ENCODE results near the gene ANXA6. TPM values are rescaled to one million over a fixed set of nuclear protein-coding genes. Genes with fewer than 3 reads are reported as not detected.

The ANXA6 gene
- total RNA-seq, 1 donor from 2014 or later: 320 TPM

DNA sequence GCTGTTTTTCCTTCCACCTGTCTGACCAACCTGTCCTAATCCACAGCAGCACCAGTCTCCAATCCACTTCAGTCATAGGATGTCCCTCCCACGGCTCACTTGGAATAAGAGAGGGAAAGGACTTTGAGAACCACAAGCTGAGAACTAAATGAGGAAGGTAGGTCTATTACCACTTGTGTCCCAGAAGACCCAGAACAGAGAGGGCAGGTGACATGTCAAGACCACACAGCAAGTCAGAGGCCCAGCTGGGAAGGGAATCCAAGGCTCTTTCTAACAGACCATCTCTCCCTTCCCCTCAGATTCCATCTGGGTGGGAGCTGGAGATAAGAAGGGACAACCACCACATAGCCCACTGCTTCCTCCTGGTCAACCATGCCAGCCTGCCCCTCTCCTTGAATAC lies 14.6 kb downstream of the ANXA6 start:
- Mint-ChIP-seq H3K4me1 (ENCODE audit: low read depth, unreplicated experiment) (peaks cover 29% of the 10 kb centered on the region), H3K4me3 (ENCODE audit: unreplicated experiment) (no peak overlapping the region), H3K27ac (ENCODE audit: unreplicated experiment) (no peak overlapping the region), H3K9me3 (ENCODE audit: unreplicated experiment) (peaks cover 3% of the 10 kb centered on the region), H3K36me3 (ENCODE audit: low read depth, unreplicated experiment) (peaks cover 46% of the 10 kb centered on the region), H3K27me3 (ENCODE audit: low read depth, unreplicated experiment) (no peaks in the 10 kb centered on the region)
- H3K36me3 ChIP-seq (ENCODE audit: insufficient read depth, low read length): peaks cover 46% of the 10 kb centered on the region
- H3K4me1 ChIP-seq (ENCODE audit: insufficient read depth, low read length): peaks cover 8% of the 10 kb centered on the region
- FAIRE-seq (no peak), DNase-seq (ENCODE audit: low read depth) (no peak)
- no peak overlapping the region for H3K27ac ChIP-seq (ENCODE audit: low read depth, low read length)
- no peak overlapping the region for H3K9ac ChIP-seq (ENCODE audit: low read length)
- no peak for TF ChIP-seq EZH2 (IDR thresholded peaks at IDR 0.05; ENCODE audit: insufficient read depth, low read length)
- TF ChIP-seq, protein P1, sequence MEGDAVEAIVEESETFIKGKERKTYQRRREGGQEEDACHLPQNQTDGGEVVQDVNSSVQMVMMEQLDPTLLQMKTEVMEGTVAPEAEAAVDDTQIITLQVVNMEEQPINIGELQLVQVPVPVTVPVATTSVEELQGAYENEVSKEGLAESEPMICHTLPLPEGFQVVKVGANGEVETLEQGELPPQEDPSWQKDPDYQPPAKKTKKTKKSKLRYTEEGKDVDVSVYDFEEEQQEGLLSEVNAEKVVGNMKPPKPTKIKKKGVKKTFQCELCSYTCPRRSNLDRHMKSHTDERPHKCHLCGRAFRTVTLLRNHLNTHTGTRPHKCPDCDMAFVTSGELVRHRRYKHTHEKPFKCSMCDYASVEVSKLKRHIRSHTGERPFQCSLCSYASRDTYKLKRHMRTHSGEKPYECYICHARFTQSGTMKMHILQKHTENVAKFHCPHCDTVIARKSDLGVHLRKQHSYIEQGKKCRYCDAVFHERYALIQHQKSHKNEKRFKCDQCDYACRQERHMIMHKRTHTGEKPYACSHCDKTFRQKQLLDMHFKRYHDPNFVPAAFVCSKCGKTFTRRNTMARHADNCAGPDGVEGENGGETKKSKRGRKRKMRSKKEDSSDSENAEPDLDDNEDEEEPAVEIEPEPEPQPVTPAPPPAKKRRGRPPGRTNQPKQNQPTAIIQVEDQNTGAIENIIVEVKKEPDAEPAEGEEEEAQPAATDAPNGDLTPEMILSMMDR (IDR thresholded peaks at IDR 0.05; ENCODE audit: insufficient read depth, low read depth, low read length): no peak
- H4K20me1 ChIP-seq (ENCODE audit: insufficient read depth, low read length): peaks cover 99% of the 10 kb centered on the region
- H3K4me2 ChIP-seq (ENCODE audit: low read length): no peak overlapping the region
- peaks cover 90% of the 10 kb centered on the region for H3K79me2 ChIP-seq (ENCODE audit: insufficient read depth, low read length)
- H3K9me3 ChIP-seq (ENCODE audit: insufficient read depth, low read depth, low read length): no peaks in the 10 kb centered on the region
- no peaks in the 10 kb centered on the region for H3K27me3 ChIP-seq (ENCODE audit: insufficient read depth, low read length)
- H2AFZ ChIP-seq (ENCODE audit: low read depth, low read length): no peak overlapping the region
- H3K4me3 ChIP-seq (ENCODE audit: insufficient read depth, low read depth, low read length): no peak overlapping the region

DNA sequence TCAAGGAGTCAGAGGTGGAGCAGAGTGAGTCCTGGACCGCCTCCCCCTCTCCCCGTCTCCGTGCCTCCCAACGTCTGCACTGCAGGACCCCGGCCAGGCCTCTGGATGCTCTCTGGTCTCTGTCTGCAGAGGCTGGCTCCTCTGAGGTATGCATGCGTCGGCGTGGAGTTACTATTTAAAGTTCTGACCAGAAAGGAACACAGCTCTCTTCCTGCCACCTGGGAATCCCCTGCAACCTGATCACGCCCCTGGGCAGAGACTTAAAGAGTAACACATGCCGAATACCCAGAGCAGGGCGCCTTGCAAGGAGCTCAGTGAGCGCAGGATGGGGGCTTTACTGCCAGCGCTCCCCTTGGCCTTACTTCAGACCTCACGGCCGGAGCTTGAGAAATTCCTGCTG lies 16.0 kb downstream of the ANXA6 start:
- H3K9ac ChIP-seq (ENCODE audit: low read length): no peak overlapping the region
- H3K9me3 ChIP-seq (ENCODE audit: insufficient read depth, low read depth, low read length): no peaks in the 10 kb centered on the region
- no peak for TF ChIP-seq EZH2 (IDR thresholded peaks at IDR 0.05; ENCODE audit: insufficient read depth, low read length)
- TF ChIP-seq, protein P1 (IDR thresholded peaks at IDR 0.05; ENCODE audit: insufficient read depth, low read depth, low read length): no peak
- H3K4me1 ChIP-seq (ENCODE audit: insufficient read depth, low read length): peaks cover 8% of the 10 kb centered on the region
- H3K79me2 ChIP-seq (ENCODE audit: insufficient read depth, low read length): peaks cover 77% of the 10 kb centered on the region
- peaks cover 55% of the 10 kb centered on the region for H3K36me3 Mint-ChIP-seq (ENCODE audit: low read depth, unreplicated experiment)
- peaks cover 4% of the 10 kb centered on the region for H3K9me3 Mint-ChIP-seq (ENCODE audit: unreplicated experiment)
- H3K27me3 Mint-ChIP-seq (ENCODE audit: low read depth, unreplicated experiment): no peaks in the 10 kb centered on the region
- peak overlapping the region; percentile 46 for H3K4me3 Mint-ChIP-seq (ENCODE audit: unreplicated experiment)
- H3K36me3 ChIP-seq (ENCODE audit: insufficient read depth, low read length): peaks cover 60% of the 10 kb centered on the region
- FAIRE-seq: no peak
- H3K4me3 ChIP-seq (ENCODE audit: insufficient read depth, low read depth, low read length): no peak overlapping the region
- peak overlapping the region; percentile 50 for H3K27ac Mint-ChIP-seq (ENCODE audit: unreplicated experiment)
- H4K20me1 ChIP-seq (ENCODE audit: insufficient read depth, low read length): peaks cover 98% of the 10 kb centered on the region
- H3K4me2 ChIP-seq (ENCODE audit: low read length): peak overlapping the region; percentile 58
- H3K27ac ChIP-seq (ENCODE audit: low read depth, low read length): peak overlapping the region; percentile 13
- peaks cover 29% of the 10 kb centered on the region for H3K4me1 Mint-ChIP-seq (ENCODE audit: low read depth, unreplicated experiment)
- no peaks in the 10 kb centered on the region for H3K27me3 ChIP-seq (ENCODE audit: insufficient read depth, low read length)
- H2AFZ ChIP-seq (ENCODE audit: low read depth, low read length): no peak overlapping the region
- no peak for DNase-seq (ENCODE audit: low read depth)

DNA sequence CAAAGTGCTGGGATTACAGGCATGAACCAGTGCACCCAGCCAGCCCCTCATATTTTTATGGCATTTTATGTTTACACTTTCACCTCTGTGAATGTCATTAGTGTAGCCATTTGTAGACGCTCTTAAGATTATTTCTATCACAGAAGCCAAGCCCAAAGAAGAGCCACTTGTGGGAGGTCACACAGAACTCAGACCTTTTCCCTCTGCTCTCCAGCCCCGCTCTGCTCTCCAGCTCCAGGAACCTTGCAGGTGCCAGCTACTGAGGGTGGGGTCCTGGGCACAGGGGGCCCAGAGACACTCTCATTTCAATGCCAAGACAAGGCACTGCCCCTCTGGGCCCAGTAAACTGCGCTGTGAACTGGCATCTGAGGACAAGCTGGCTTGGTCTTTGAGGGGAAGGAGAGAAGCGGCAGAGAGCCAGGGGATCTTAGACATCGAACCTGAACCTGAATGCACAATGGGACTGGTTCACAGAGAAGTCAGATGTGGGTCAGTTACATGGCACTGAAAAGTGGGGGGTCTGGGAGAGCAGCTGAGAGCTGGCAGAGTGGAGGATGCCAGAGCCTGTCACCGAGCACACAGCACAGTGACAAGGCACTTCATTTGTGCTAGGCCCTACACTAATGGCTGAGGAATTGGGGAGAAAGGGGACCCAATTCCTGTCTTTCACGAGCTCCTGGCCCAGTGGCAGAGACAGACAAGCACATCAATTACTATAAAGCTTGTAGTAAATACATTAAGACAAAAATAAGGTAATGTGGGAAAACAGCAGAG lies 16.7 kb downstream of the ANXA6 start:
- H3K36me3 Mint-ChIP-seq (ENCODE audit: low read depth, unreplicated experiment): peaks cover 53% of the 10 kb centered on the region
- peak overlapping the region; percentile 50 for H3K27ac Mint-ChIP-seq (ENCODE audit: unreplicated experiment)
- H3K4me1 Mint-ChIP-seq (ENCODE audit: low read depth, unreplicated experiment): peaks cover 32% of the 10 kb centered on the region
- peaks cover 4% of the 10 kb centered on the region for H3K9me3 Mint-ChIP-seq (ENCODE audit: unreplicated experiment)
- Histone ChIP-seq H3K36me3 (ENCODE audit: insufficient read depth, low read length) (peaks cover 63% of the 10 kb centered on the region), H3K27me3 (ENCODE audit: insufficient read depth, low read length) (no peaks in the 10 kb centered on the region), H3K79me2 (ENCODE audit: insufficient read depth, low read length) (peaks cover 70% of the 10 kb centered on the region), H3K4me1 (ENCODE audit: insufficient read depth, low read length) (peaks cover 8% of the 10 kb centered on the region), H3K9ac (ENCODE audit: low read length) (no peak overlapping the region), H3K27ac (ENCODE audit: low read depth, low read length) (peak overlapping the region; percentile 13), H3K9me3 (ENCODE audit: insufficient read depth, low read depth, low read length) (no peaks in the 10 kb centered on the region), H3K4me3 (ENCODE audit: insufficient read depth, low read depth, low read length) (no peak overlapping the region), H2AFZ (ENCODE audit: low read depth, low read length) (no peak overlapping the region), H3K4me2 (ENCODE audit: low read length) (peak overlapping the region; percentile 58), H4K20me1 (ENCODE audit: insufficient read depth, low read length) (peaks cover 98% of the 10 kb centered on the region)
- H3K4me3 Mint-ChIP-seq (ENCODE audit: unreplicated experiment): peak overlapping the region; percentile 18
- no peak for TF ChIP-seq EZH2 (IDR thresholded peaks at IDR 0.05; ENCODE audit: insufficient read depth, low read length)
- TF ChIP-seq, protein P1 (IDR thresholded peaks at IDR 0.05; ENCODE audit: insufficient read depth, low read depth, low read length): no peak
- DNase-seq (ENCODE audit: low read depth) (no peak), FAIRE-seq (no peak)
- no peaks in the 10 kb centered on the region for H3K27me3 Mint-ChIP-seq (ENCODE audit: low read depth, unreplicated experiment)
